Transverse colon (tissue), 4 donors: ENCODE data around the gene BTBD1. TPM values are rescaled to one million over a fixed set of nuclear protein-coding genes. Genes with fewer than 3 reads are reported as not detected.

Source experiments
- DNase-seq: peaks from one replicate; pipeline ENCODE4 v3.0.0-alpha.2; 2019
- H3K27ac ChIP-seq, 4 donors: fragments of 200-600 bp; sonication (generic); 2 replicates each; pipeline ENCODE4 v1.5.1; 2016 to 2018; ENCODE audit warnings: inconsistent platforms in 4 of 4
- H3K27me3 ChIP-seq: fragments of 200-600 bp; sonication (generic); 2 replicates; pipeline ENCODE4 v1.5.1; 2017; ENCODE audit warnings: inconsistent platforms
- H3K36me3 ChIP-seq, 4 donors: fragments of 200-600 bp; sonication (generic); 2 replicates each; pipeline ENCODE4 v1.5.1; 2017 to 2019; ENCODE audit warnings: inconsistent platforms in 4 of 4
- H3K4me1 ChIP-seq, 4 donors: fragments of 200-600 bp; sonication (generic); 2 replicates each; pipeline ENCODE4 v1.5.1; 2017 to 2020; ENCODE audit warnings: inconsistent platforms in 4 of 4
- H3K4me3 ChIP-seq, 4 donors: fragments of 200-600 bp; sonication (generic); 1 replicate in 1 of 4; 2 replicates in 3 of 4; pipeline versions ENCODE4 v1.5.1 to v1.6.1; 2017 to 2019; ENCODE audit warnings: inconsistent platforms in 4 of 4
- H3K9me3 ChIP-seq, 2 donors: fragments of 200-600 bp; sonication (generic); 2 replicates each; pipeline ENCODE4 v1.5.1; 2017 to 2019; ENCODE audit warnings: inconsistent platforms in 2 of 2
- CTCF ChIP-seq, 5 experiments: fragments of 200-600 bp in 3 of 5; fragments of 450-650 bp in 2 of 5; sonication (generic) in 3 of 5; IDR thresholded peaks; 1 replicate in 2 of 5; 2 replicates in 3 of 5; pipeline ENCODE4 v1.5.1; 2016 to 2017; ENCODE audit warnings: antibody characterized with exemption in 5 of 5, inconsistent platforms in 3 of 5, mild to moderate bottlenecking in 2 of 5, moderate library complexity in 1 of 5
- EP300 ChIP-seq: sonication (generic); formaldehyde crosslinking; IDR thresholded peaks from one replicate; pipeline ENCODE4 v1.6.1; 2017; ENCODE audit warnings: antibody characterized with exemption, low read depth
- POLR2A ChIP-seq: fragments of 450-650 bp; IDR thresholded peaks from one replicate; pipeline ENCODE4 v1.6.1; 2016; ENCODE audit warnings: antibody characterized with exemption, mild to moderate bottlenecking, moderate library complexity
- POLR2AphosphoS5 ChIP-seq, 3 donors: sonication (generic); formaldehyde crosslinking; IDR thresholded peaks; one replicate each; pipeline ENCODE4 v1.6.1; 2016; ENCODE audit warnings: antibody characterized with exemption in 3 of 3
- WGBS, 2 donors: methylation state at CpG; one replicate each; pipeline ENCODE4 v1.1.5; 2018; ENCODE audit warnings: low coverage in 1 of 2; 5-methylcytosine and 5-hydroxymethylcytosine counted together
- in situ Hi-C, 4 donors: fragments of 200-750 bp; cut with MboI; loops; one replicate each; pipeline versions ENCODE4 v1.15.0 to v1.15.1; 2017; ENCODE audit warnings: low sequenced_read_pairs in 3 of 4, low pct_ligation_motif_present in 1 of 4, low pct_unique_long_range_greater_than_20kb in 1 of 4
- intact Hi-C: fragments of 100-400 bp; cut with DNase I; formaldehyde crosslinking; loops from one replicate; pipeline ENCODE4 v1.15.1; 2023; ENCODE audit warnings: low total_unique reads
- total RNA-seq, 4 donors: library from RNA; depleted of rRNA; stranded (reverse); fragments of >200 nt; gene quantifications; one replicate each; pipeline ENCODE4 v1.1.0, GENCODE V29; 2016

BTBD1 gene
- total RNA-seq, 4 donors from 2014 or later: 65.7 to 96.1 (median 74.1) TPM

- H3K27me3 ChIP-seq: peaks cover 60% of the 10 kb centered on the region
- intact Hi-C loops: no loop called here
- H3K4me1 ChIP-seq: peaks cover 0 to 14% (median 3%) of the 10 kb centered on the region in 4 donors
- DNase-seq: no peak
- H3K9me3 ChIP-seq: no peaks in the 10 kb centered on the region
- no peaks in the 10 kb centered on the region for H3K36me3 ChIP-seq
- H3K4me3 ChIP-seq: peak within 1 kb of the TSS; percentile 15 to 48 (median 37)
- in situ Hi-C loops: no loop called here
- peak within 1 kb of the TSS; percentile 52 to 66 (median 56) for H3K27ac ChIP-seq
- TF ChIP-seq EP300 (no peak), POLR2AphosphoS5 (IDR thresholded peaks at IDR 0.05) (no peak)
- WGBS, 2 donors: 0 to 6% methylated on average over 5 to 72 of the region's 97 CpGs
Measured at GRCh38 chr15:83106994-83107840, 40.2 kb upstream of the BTBD1 start, which contains the start of gene TM6SF1. Gene TM6SF1, plus strand, starts transcription at chr15:83107645. Its CDS starts 36 bp downstream, at chr15:83107681.

GRCh38 chr15:83105440-83105839, 38.4 kb upstream of the BTBD1 start:
- no peak overlapping the region for H3K27ac ChIP-seq
- WGBS, 2 donors: 57 to 68% methylated on average over 1 of the region's 1 CpG
- intact Hi-C loops (no loop called here), in situ Hi-C loops (no loop called here)
- no peak for DNase-seq
- H3K4me3 ChIP-seq: no peak overlapping the region
- H3K36me3 ChIP-seq: no peaks in the 10 kb centered on the region
- H3K4me1 ChIP-seq: peaks cover 0 to 14% (median 3%) of the 10 kb centered on the region in 4 donors
- TF ChIP-seq CTCF (IDR thresholded peaks at IDR 0.05) (no peak), POLR2A (no peak), POLR2AphosphoS5 (IDR thresholded peaks at IDR 0.05) (no peak), EP300 (no peak)
- no peaks in the 10 kb centered on the region for H3K9me3 ChIP-seq
- peaks cover 61% of the 10 kb centered on the region for H3K27me3 ChIP-seq

GRCh38 chr15:83104141-83104540, 37.1 kb upstream of the BTBD1 start:
- no peak overlapping the region for H3K27ac ChIP-seq
- WGBS, 2 donors: 90 to 92% methylated on average over 2 to 4 of the region's 4 CpGs
- H3K27me3 ChIP-seq: peaks cover 48% of the 10 kb centered on the region
- H3K36me3 ChIP-seq: no peaks in the 10 kb centered on the region
- intact Hi-C loops: no loop called here
- peaks cover 0 to 14% (median 3%) of the 10 kb centered on the region in 4 donors for H3K4me1 ChIP-seq
- DNase-seq: no peak
- TF ChIP-seq EP300: no peak
- no peak for TF ChIP-seq POLR2A
- no peak for TF ChIP-seq POLR2AphosphoS5 (IDR thresholded peaks at IDR 0.05)
- no peak for TF ChIP-seq CTCF (IDR thresholded peaks at IDR 0.05)
- H3K9me3 ChIP-seq: no peaks in the 10 kb centered on the region
- H3K4me3 ChIP-seq: no peak overlapping the region
- in situ Hi-C loops: no loop called here

GRCh38 chr15:83102346-83102745, 35.3 kb upstream of the BTBD1 start:
- Histone ChIP-seq H3K9me3 (peaks cover 0 to 5% of the 10 kb centered on the region in 2 donors), H3K27ac (no peak overlapping the region), H3K27me3 (peaks cover 30% of the 10 kb centered on the region), H3K4me1 (peaks cover 0 to 7% (median 2%) of the 10 kb centered on the region in 4 donors), H3K4me3 (no peak overlapping the region), H3K36me3 (no peaks in the 10 kb centered on the region)
- in situ Hi-C loops: no loop called here
- no peak for DNase-seq
- intact Hi-C loops: no loop called here
- TF ChIP-seq POLR2AphosphoS5 (IDR thresholded peaks at IDR 0.05): no peak
- WGBS, 2 donors: 72 to 74% methylated on average over 2 of the region's 2 CpGs

- Histone ChIP-seq H3K9me3 (peaks cover 0 to 5% of the 10 kb centered on the region in 2 donors), H3K4me1 (no peaks in the 10 kb centered on the region), H3K27me3 (peaks cover 15% of the 10 kb centered on the region), H3K4me3 (no peak overlapping the region), H3K36me3 (no peaks in the 10 kb centered on the region), H3K27ac (no peak overlapping the region)
- intact Hi-C loops (no loop called here), in situ Hi-C loops (no loop called here)
- TF ChIP-seq POLR2A (no peak), EP300 (no peak), POLR2AphosphoS5 (IDR thresholded peaks at IDR 0.05) (no peak), CTCF (IDR thresholded peaks at IDR 0.05) (no peak)
- WGBS, 2 donors: 61 to 66% methylated on average over 2 of the region's 2 CpGs
- no peak for DNase-seq
Measured at GRCh38 chr15:83100097-83100646, 33.1 kb upstream of the BTBD1 start.
